IPS-11a (cell line): ENCODE data around the gene PLAGL1.

ENCODE experiments used
- H3K4me3 ChIP-seq: one replicate; pipeline ENCODE4 v1.5.1; 2013; ENCODE audit warnings: low read depth, low read length, control low read depth

Gene PLAGL1

GRCh38 chr6:143967706-143968376, 40.2 kb downstream of the PLAGL1 start:
- no peak overlapping the region for H3K4me3 ChIP-seq

- H3K4me3 ChIP-seq: no peak overlapping the region
Observed at GRCh38 chr6:143966312-143966711, 41.7 kb downstream of the PLAGL1 start.

DNA sequence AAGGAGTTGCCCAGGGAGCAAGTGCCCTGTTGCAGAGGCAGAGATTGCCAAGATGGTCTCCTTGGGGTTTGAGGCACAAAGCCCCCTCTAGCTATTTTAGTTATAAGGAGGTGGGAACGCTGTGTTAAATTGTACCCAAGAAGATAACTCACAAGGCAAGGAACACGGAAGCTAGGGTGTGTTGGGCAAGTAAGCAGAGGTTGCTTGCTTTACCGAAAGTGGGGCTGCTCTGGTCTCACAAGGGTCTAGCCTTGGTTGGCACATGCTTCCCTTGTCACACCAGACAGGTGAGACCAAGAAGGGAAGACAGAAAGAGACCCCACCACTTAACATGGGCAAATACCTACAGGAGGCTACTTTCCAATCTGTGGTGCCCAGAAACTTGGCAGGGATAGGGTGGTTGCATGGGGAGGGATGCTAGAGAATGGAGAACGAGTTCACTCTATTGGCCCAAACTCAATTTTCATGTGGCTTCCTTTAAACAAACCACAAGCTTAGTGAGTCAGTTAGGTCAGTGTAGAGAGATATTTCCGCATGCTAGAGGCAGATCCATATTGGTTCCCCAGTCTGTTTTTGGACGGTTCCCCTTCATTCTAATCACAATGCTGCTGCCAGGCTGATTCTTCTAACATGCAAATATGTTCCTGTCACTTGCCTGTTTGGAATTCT, 42.4 kb downstream of the PLAGL1 start:
- no peak overlapping the region for H3K4me3 ChIP-seq

GRCh38 chr6:143964674-143965081, 43.4 kb downstream of the PLAGL1 start:
- no peak overlapping the region for H3K4me3 ChIP-seq

DNA sequence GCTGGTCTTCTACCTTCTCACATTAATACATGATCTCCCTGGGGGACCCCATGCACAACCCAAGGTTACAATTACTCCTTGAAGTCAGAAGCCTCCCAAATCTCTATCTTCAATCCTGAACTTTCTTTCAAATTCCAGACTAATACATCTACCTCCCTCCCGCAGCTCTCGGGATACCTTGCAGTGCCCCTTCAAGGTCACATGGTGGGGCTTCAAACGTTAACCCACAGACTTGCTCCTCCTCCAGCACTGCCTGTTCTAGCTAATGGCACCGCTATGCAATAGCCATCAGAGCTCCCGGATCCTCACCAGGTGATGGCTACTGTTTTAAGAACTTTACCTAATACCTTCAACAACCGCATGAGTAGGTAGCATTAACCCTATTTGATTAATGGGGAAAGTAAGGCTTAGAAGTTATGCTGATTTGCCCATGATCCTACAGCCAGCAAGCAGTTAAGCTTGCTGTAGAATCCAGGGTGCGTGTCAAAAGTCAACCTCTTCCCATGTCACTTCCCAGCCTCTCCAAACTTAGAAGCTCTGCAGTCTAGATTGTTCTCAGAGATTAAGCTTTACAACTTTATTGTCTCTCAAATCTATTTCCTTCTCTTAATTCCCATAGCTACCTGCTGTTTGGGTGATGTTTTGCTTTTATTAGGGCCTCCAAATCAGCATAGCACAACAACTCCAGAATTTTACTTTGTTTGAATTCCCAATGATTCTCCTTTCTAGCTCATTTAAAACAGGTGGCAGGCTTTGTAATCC, 44.7 kb downstream of the PLAGL1 start:
- no peak overlapping the region for H3K4me3 ChIP-seq

- H3K4me3 ChIP-seq: no peak overlapping the region
Observed at GRCh38 chr6:143961886-143962878, 45.9 kb downstream of the PLAGL1 start.

GRCh38 chr6:143961066-143961465, 47.0 kb downstream of the PLAGL1 start:
- H3K4me3 ChIP-seq: no peak overlapping the region

- H3K4me3 ChIP-seq: no peak overlapping the region
Observed at GRCh38 chr6:143959927-143960326, 48.1 kb downstream of the PLAGL1 start.

DNA sequence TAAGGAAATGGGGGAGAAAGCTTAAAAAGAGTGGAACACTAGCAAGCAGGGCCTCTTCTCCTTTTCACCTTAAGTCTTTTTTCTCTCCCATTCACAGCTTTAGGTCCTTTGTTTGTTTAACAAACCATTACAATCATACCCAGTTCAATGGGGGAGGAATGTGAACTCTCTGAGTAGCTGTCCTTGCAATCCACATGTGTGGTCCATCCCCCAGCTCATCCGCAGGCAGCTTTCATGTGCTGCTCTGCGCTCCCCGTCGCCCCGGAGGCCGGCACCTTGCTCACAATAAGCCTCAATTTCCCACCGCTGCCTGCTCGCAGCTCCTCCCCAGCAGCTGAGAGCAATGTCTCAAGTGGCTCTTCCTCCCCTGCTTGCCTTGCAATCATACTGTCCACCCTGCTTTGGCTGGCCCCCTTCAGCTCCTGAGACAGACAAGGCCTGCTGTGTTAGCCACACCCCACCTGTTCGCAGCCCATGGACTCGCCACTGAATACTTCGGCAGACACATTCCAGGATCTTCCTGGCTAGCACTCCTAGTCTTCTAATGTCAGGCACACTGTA, 49.1 kb downstream of the PLAGL1 start:
- H3K4me3 ChIP-seq: no peak overlapping the region

DNA sequence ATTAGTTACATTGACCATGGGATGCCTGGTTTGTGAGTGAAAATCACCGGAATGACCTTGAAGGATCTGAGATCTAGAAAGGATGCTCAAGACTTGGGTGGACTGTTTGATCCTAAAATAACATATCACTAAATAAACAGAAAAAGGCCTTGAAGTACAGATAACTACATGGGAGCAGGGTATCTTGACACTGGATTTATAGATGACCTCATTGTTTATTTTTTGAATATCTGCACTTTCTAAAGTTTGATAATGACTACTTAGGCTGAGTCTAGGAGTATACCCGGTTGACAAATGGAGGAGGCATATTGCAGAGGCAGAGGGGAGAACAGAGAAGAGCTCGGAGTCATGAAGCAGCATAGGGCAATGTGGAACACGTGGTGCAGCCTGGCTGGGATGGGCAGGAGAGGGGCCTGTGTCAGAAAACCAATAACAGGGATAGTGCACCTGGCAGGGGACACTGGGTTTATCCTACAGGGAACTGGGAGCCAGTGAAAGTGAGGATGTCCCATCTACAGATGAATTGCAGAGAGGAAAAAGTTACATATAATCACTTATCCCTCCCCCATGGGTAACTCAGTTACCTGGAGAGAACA, 50.3 kb downstream of the PLAGL1 start:
- H3K4me3 ChIP-seq: no peak overlapping the region

GRCh38 chr6:143955971-143956370, 52.1 kb downstream of the PLAGL1 start:
- no peak overlapping the region for H3K4me3 ChIP-seq

- no peak overlapping the region for H3K4me3 ChIP-seq
Observed at GRCh38 chr6:143953922-143954321, 54.1 kb downstream of the PLAGL1 start.

GRCh38 chr6:143952947-143953701, 54.9 kb downstream of the PLAGL1 start:
- no peak overlapping the region for H3K4me3 ChIP-seq

- H3K4me3 ChIP-seq: no peak overlapping the region
Observed at GRCh38 chr6:143952060-143952778, 55.8 kb downstream of the PLAGL1 start.

DNA sequence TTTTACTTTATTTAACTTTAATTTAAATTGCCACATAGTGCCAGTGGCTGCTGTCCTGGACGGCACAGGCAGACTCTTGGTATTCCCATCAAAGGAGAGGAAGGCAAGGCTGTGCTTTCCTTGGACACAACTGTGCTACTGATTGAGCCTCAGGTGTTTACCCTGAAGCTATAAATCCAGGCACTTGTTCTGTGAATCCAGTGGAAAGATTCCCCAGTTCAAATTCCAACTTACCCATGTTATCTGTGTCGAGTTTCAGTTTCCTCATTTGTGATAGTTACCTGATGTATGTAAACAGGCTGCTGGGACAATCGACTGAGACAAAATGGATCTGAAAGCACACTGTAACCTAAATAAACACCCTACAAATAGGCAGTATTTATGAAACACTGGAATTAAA, 57.2 kb downstream of the PLAGL1 start:
- no peak overlapping the region for H3K4me3 ChIP-seq

- H3K4me3 ChIP-seq: no peak overlapping the region
Observed at GRCh38 chr6:143949962-143950361, 58.1 kb downstream of the PLAGL1 start.

DNA sequence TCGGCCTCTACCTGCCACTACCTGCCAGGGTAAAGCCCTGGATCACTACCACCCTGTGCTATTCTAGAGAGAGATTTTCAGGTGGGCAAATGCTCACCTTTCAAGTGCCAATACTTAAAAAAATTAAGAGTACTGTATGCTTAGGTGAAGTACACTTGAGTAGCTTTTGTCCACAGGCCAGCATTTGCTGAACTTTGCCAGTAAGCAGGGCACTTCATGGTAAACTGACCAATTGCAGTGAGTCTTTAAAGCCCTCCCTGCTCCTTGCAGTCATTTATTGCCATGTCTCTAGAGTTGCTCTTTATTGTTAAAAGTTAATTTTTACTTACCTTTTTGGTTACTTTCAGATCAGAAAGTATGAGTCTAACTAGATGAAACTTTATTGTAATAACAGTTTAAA, 58.5 kb downstream of the PLAGL1 start:
- H3K4me3 ChIP-seq: no peak overlapping the region

GRCh38 chr6:143948208-143948607, 59.9 kb downstream of the PLAGL1 start:
- H3K4me3 ChIP-seq: no peak overlapping the region
